GM21423 (cell line): ENCODE results near the gene KAT7.
A peak's percentile ranks its signal among the peaks of the same experiment; 100 is the strongest.
"Not testable (repeated sequence)": the region's sequence is repeated elsewhere in the genome, so short reads cannot be mapped to it uniquely, and the experiment has no call there.

ENCODE experiments used
- ATAC-seq: cut with Tn5 transposase; IDR thresholded peaks from one replicate; pipeline ENCODE4 v1.9.1; 2021; ENCODE audit warnings: mild to moderate bottlenecking, moderate library complexity; ENCODE audit not compliant: unreplicated experiment

KAT7 gene

GRCh38 chr17:49788478-49789242, at the start of gene KAT7:
Gene KAT7 (plus strand): TSS chr17:49788681. CDS start chr17:49788835, 154 bp downstream.
- peak; percentile 85 for ATAC-seq

GRCh38 chr17:49739641-49740271, 48.7 kb upstream of the KAT7 start:
- ATAC-seq, result no peak

- no peak for ATAC-seq
Observed at GRCh38 chr17:49741009-49741691, 47.3 kb upstream of the KAT7 start.

GRCh38 chr17:49741692-49742076, 46.8 kb upstream of the KAT7 start:
- ATAC-seq, result no peak

GRCh38 chr17:49742166-49742638, 46.3 kb upstream of the KAT7 start:
- ATAC-seq, result no peak

GRCh38 chr17:49745175-49746139, 43.0 kb upstream of the KAT7 start:
- ATAC-seq, result no peak

GRCh38 chr17:49746791-49747490, 41.5 kb upstream of the KAT7 start:
- peak; percentile 48 for ATAC-seq

GRCh38 chr17:49747632-49748031, 40.8 kb upstream of the KAT7 start:
- ATAC-seq, result no peak

GRCh38 chr17:49748223-49748622, 40.3 kb upstream of the KAT7 start:
- ATAC-seq, result no peak

GRCh38 chr17:49748791-49749190, 39.7 kb upstream of the KAT7 start:
- peak; percentile 76 for ATAC-seq

- no peak for ATAC-seq
Observed at GRCh38 chr17:49749730-49750129, 38.8 kb upstream of the KAT7 start.

GRCh38 chr17:49752508-49752907, 36.0 kb upstream of the KAT7 start:
- ATAC-seq, result no peak

- no peak for ATAC-seq
Observed at GRCh38 chr17:49753959-49754391, 34.5 kb upstream of the KAT7 start.

GRCh38 chr17:49755663-49756283, 32.7 kb upstream of the KAT7 start:
- ATAC-seq, result no peak

GRCh38 chr17:49756323-49757150, 31.9 kb upstream of the KAT7 start:
- no peak for ATAC-seq

GRCh38 chr17:49757151-49757777, 31.2 kb upstream of the KAT7 start:
- no peak for ATAC-seq

GRCh38 chr17:49758464-49759010, 29.9 kb upstream of the KAT7 start:
- ATAC-seq, result not testable (repeated sequence)

GRCh38 chr17:49759203-49759602, 29.3 kb upstream of the KAT7 start:
- ATAC-seq, result no peak
